Endodermal cell (in vitro differentiated cells): ENCODE results near the gene SYPL1. TPM values are rescaled to one million over a fixed set of nuclear protein-coding genes. Genes with fewer than 3 reads are reported as not detected.

Source experiments
- DNase-seq: peaks from one replicate; pipeline ENCODE4 v3.0.0-alpha.2; 2017
- H3K27ac ChIP-seq: 2 replicates; pipeline ENCODE4 v1.5.1; 2013; ENCODE audit warnings: mild to moderate bottlenecking, low read depth, low read length, moderate library complexity
- H3K27me3 ChIP-seq: 2 replicates; pipeline ENCODE4 v1.6.1; 2013; ENCODE audit warnings: mild to moderate bottlenecking, low read length, moderate library complexity; ENCODE audit not compliant: insufficient read depth, control insufficient read depth, poor library complexity, severe bottlenecking
- H3K36me3 ChIP-seq: 2 replicates; pipeline ENCODE4 v1.7.0; 2013; ENCODE audit warnings: mild to moderate bottlenecking, low read length, moderate library complexity; ENCODE audit not compliant: control insufficient read depth, insufficient read depth
- H3K4me1 ChIP-seq: one replicate; pipeline ENCODE4 v1.7.0; 2013; ENCODE audit warnings: low read length; ENCODE audit not compliant: control insufficient read depth, insufficient read depth
- H3K4me3 ChIP-seq: 2 replicates; pipeline ENCODE4 v1.5.1; 2013; ENCODE audit warnings: mild to moderate bottlenecking, low read length, moderate library complexity
- H3K9ac ChIP-seq: 2 replicates; pipeline ENCODE4 v1.6.1; 2013; ENCODE audit warnings: mild to moderate bottlenecking, low read length, moderate library complexity; ENCODE audit not compliant: poor library complexity, severe bottlenecking; ENCODE audit errors: extremely low read depth
- H3K9me3 ChIP-seq: 2 replicates; pipeline ENCODE4 v1.6.1; 2013; ENCODE audit warnings: mild to moderate bottlenecking, low read length, moderate library complexity; ENCODE audit not compliant: control insufficient read depth
- H3K27ac Mint-ChIP-seq: 2 replicates; pipeline ENCODE4 v1.8.0; 2020; ENCODE audit warnings: mixed read lengths
- H3K27me3 Mint-ChIP-seq: 2 replicates; pipeline ENCODE4 v1.8.0; 2021; ENCODE audit warnings: mild to moderate bottlenecking, mixed read lengths; ENCODE audit not compliant: insufficient read depth
- H3K36me3 Mint-ChIP-seq: 2 replicates; pipeline ENCODE4 v1.8.0; 2020; ENCODE audit warnings: low read depth, mixed read lengths
- H3K4me1 Mint-ChIP-seq: 2 replicates; pipeline ENCODE4 v1.8.0; 2020; ENCODE audit warnings: mixed read lengths
- H3K4me3 Mint-ChIP-seq: 2 replicates; pipeline ENCODE4 v1.8.0; 2020; ENCODE audit warnings: mild to moderate bottlenecking, moderate library complexity, mixed read lengths
- H3K9me3 Mint-ChIP-seq: 2 replicates; pipeline ENCODE4 v1.8.0; 2020; ENCODE audit warnings: mild to moderate bottlenecking, mixed read lengths
- WGBS, 2 experiments: methylation state at CpG; one replicate each; pipeline versions ENCODE4 v1.1.5 to v1.1.7; 2013; ENCODE audit warnings: missing lambda C conversion rate in 2 of 2, mixed read lengths in 1 of 2; ENCODE audit not compliant: insufficient coverage in 1 of 2, insufficient read length in 1 of 2; 5-methylcytosine and 5-hydroxymethylcytosine counted together
- total RNA-seq, 2 donors: library from RNA; stranded (reverse); fragmentation: NEBNext Ultra II Directional in 1 of 2; extraction: Animal tissue kit (Norgen Biotek cat#: 25700) in 1 of 2; gene quantifications; 2 replicates in 1 of 2; 3 replicates in 1 of 2; pipeline ENCODE4 v1.2.1, GENCODE V29; 2021
- TF ChIP-seq, protein P1 (sequence below): fragments of 200-600 bp; sonication (generic); conservative IDR thresholded peaks from 2 replicates; pipeline ENCODE4 v1.5.0; 2021; ENCODE audit warnings: antibody characterized with exemption, mild to moderate bottlenecking

SYPL1 gene
- total RNA-seq, 2 donors from 2014 or later = 74.8 to 76.7 TPM

DNA sequence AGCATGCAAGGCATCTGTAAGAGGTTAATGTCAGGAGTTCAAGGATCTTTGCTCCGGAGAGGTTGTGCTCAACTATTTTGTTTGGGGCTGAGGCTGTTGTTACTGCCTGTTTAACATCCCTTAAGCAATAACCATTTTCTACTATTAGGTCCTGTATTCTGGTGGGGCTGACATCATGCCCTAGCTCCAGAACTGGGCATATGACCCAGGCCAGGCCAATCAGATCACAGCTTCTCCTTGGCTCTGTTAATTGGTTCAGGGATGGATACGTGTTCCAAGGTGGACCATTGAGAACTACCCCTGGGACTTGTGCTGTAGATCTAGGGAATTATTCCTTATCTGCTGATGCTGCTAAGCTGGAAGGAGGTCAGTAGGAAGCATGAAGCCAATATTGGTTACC is 67.0 kb downstream of the SYPL1 start:
- H3K27me3 ChIP-seq = no peaks in the 10 kb centered on the region
- H3K27ac Mint-ChIP-seq = no peak overlapping the region
- peaks cover 10% of the 10 kb centered on the region for H3K4me1 Mint-ChIP-seq
- no peaks in the 10 kb centered on the region for H3K4me1 ChIP-seq
- H3K36me3 ChIP-seq = no peaks in the 10 kb centered on the region
- H3K36me3 Mint-ChIP-seq = no peaks in the 10 kb centered on the region
- no peaks in the 10 kb centered on the region for H3K9me3 Mint-ChIP-seq
- TF ChIP-seq, protein P1, sequence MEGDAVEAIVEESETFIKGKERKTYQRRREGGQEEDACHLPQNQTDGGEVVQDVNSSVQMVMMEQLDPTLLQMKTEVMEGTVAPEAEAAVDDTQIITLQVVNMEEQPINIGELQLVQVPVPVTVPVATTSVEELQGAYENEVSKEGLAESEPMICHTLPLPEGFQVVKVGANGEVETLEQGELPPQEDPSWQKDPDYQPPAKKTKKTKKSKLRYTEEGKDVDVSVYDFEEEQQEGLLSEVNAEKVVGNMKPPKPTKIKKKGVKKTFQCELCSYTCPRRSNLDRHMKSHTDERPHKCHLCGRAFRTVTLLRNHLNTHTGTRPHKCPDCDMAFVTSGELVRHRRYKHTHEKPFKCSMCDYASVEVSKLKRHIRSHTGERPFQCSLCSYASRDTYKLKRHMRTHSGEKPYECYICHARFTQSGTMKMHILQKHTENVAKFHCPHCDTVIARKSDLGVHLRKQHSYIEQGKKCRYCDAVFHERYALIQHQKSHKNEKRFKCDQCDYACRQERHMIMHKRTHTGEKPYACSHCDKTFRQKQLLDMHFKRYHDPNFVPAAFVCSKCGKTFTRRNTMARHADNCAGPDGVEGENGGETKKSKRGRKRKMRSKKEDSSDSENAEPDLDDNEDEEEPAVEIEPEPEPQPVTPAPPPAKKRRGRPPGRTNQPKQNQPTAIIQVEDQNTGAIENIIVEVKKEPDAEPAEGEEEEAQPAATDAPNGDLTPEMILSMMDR = no peak
- DNase-seq = no peak
- 89 to 91% methylated on average over 1 to 2 of the region's 2 CpGs for WGBS, 2 experiments
- peaks cover 2% of the 10 kb centered on the region for H3K27me3 Mint-ChIP-seq
- H3K9ac ChIP-seq = no peak overlapping the region
- no peak overlapping the region for H3K4me3 ChIP-seq
- no peaks in the 10 kb centered on the region for H3K9me3 ChIP-seq
- H3K27ac ChIP-seq = no peak overlapping the region
- no peak overlapping the region for H3K4me3 Mint-ChIP-seq

DNA sequence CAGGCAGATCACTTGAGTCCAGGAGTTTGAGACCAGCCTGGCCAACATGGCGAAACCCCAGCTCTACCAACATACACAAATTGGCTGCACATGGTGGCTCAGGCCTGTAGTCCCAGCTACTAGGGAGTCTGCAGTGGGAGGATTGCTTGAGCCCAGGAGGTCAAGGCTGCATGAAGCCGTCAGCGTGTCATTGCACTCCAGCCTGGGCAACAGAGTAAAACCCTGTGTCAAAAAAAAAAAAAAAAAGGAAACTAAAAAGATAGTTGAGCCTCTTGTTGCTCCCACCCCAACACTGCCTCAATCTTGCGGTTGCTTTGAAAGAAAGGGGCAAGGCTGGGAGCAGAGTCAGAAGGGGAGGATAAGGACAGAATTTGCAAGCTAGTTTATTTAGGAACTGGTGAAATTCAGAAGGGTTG is 69.9 kb downstream of the SYPL1 start:
- no peak overlapping the region for H3K9ac ChIP-seq
- H3K36me3 Mint-ChIP-seq = no peaks in the 10 kb centered on the region
- H3K4me3 ChIP-seq = no peak overlapping the region

DNA sequence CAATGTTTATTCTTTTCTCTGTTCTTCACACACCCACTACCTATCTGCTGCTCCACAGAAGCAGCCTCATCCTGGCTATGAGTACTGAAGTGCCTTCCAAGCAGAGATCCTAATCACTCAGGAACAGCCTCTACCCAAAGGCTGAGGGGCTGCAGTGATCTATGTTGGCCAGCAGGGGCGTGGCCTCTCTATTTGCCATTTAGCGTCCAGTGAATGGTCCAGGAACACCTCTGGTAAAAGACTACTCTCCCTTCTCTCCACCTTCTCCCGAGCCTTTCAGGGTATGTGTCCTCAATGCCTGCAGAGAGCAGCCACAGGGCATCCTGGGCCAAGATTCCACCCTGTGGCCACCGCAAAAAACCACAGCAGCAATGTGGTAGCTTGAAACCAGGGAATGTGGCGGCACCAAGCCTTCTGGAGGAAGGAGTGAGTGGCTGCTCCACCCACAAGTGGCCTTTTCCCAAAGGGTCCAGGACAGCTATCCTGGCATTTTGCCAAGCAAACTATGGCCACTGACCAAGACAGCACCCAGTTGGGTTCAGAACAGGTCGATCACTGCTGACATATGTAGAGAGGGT is 70.9 kb downstream of the SYPL1 start:
- peak; percentile 91 for DNase-seq
- 44 to 56% methylated on average over 2 to 6 of the region's 6 CpGs for WGBS, 2 experiments
- TF ChIP-seq, protein P1 = peak; percentile 92
- Histone ChIP-seq H3K9me3 (no peaks in the 10 kb centered on the region), H3K4me3 (no peak overlapping the region), H3K27ac (no peak overlapping the region), H3K9ac (no peak overlapping the region), H3K4me1 (no peaks in the 10 kb centered on the region), H3K36me3 (no peaks in the 10 kb centered on the region), H3K27me3 (no peaks in the 10 kb centered on the region)
- no peaks in the 10 kb centered on the region for H3K9me3 Mint-ChIP-seq
- no peaks in the 10 kb centered on the region for H3K36me3 Mint-ChIP-seq
- H3K4me3 Mint-ChIP-seq = no peak overlapping the region
- peaks cover 10% of the 10 kb centered on the region for H3K4me1 Mint-ChIP-seq
- H3K27me3 Mint-ChIP-seq = peaks cover 2% of the 10 kb centered on the region
- no peak overlapping the region for H3K27ac Mint-ChIP-seq

More for the DNA sequence above, 69.9 kb downstream of the SYPL1 start:
- Mint-ChIP-seq H3K27ac (no peak overlapping the region), H3K9me3 (no peaks in the 10 kb centered on the region), H3K27me3 (peaks cover 2% of the 10 kb centered on the region), H3K4me3 (no peak overlapping the region), H3K4me1 (peaks cover 10% of the 10 kb centered on the region)
- Histone ChIP-seq H3K36me3 (no peaks in the 10 kb centered on the region), H3K27ac (no peak overlapping the region), H3K9me3 (no peaks in the 10 kb centered on the region), H3K4me1 (no peaks in the 10 kb centered on the region), H3K27me3 (no peaks in the 10 kb centered on the region)
- DNase-seq = no peak
- 69 to 94% methylated on average over 2 to 4 of the region's 4 CpGs for WGBS, 2 experiments
- TF ChIP-seq, protein P1 = no peak

Other genes with a start within 250 kb of the SYPL1 start
- 10 to 100 TPM; 16.9 to 30.4 TPM for gene ATXN7L1, start 235.7 kb downstream of the SYPL1 start, total RNA-seq
- gene CDHR3, start 149.0 kb downstream of the SYPL1 start, total RNA-seq = 10 to 100 TPM in 1 of 2 donors, 1 to 10 TPM in 1; 7.5 to 16.1 TPM
- 100 to 1,000 TPM; 101 to 111 TPM for gene NAMPT, start 172.7 kb upstream of the SYPL1 start, total RNA-seq